ENCODE data around the gene LRRC59.

GRCh38 chr17:50353600-50354195, 43.6 kb downstream of the LRRC59 start:
- TF ChIP-seq EP300 (conservative IDR thresholded peaks at IDR 0.05; ENCODE audit: poor library complexity, severe bottlenecking) (no peak), CTCF (IDR thresholded peaks at IDR 0.05; ENCODE audit: poor library complexity, severe bottlenecking) (no peak), TAF1 (IDR thresholded peaks at IDR 0.05; ENCODE audit: low read depth) (no peak), SMC3 (conservative IDR thresholded peaks at IDR 0.05; ENCODE audit: poor library complexity) (no peak), REST (IDR thresholded peaks at IDR 0.05; ENCODE audit: borderline replicate concordance) (no peak)

Data from neural cell (in vitro differentiated cells).